SK-N-MC (cell line): ENCODE results near the gene SPRY1.

Source experiments
- DNase-seq: peaks from one replicate; pipeline ENCODE4 v3.0.0-alpha.2; 2011; ENCODE audit warnings: low read depth, low spot score
- H3K27ac ChIP-seq: fragments of 200-600 bp; sonication (generic); 2 replicates; pipeline ENCODE4 v1.5.1; 2016; ENCODE audit warnings: mixed run types
- H3K36me3 ChIP-seq: fragments of 200-600 bp; sonication (generic); 2 replicates; pipeline ENCODE4 v1.6.1; 2017; ENCODE audit warnings: antibody characterized with exemption, low read length, mixed read lengths; ENCODE audit not compliant: insufficient read depth
- H3K4me3 ChIP-seq: fragments of 200-600 bp; sonication (generic); 2 replicates; pipeline ENCODE4 v1.5.1; 2016
- H3K9ac ChIP-seq: fragments of 200-600 bp; sonication (generic); 2 replicates; pipeline ENCODE4 v1.8.0; 2017; ENCODE audit warnings: mixed run types, mixed read lengths; ENCODE audit not compliant: insufficient read length
- H3K9me3 ChIP-seq: fragments of 200-600 bp; sonication (generic); 2 replicates; pipeline ENCODE4 v1.6.1; 2017; ENCODE audit warnings: low read depth, mild to moderate bottlenecking, antibody characterized with exemption, low read length, moderate library complexity, mixed read lengths
- EZH2 ChIP-seq: fragments of 200-600 bp; sonication (generic); IDR thresholded peaks from one replicate; pipeline ENCODE4 v1.6.1; 2017; ENCODE audit warnings: antibody characterized with exemption
- FOXP2 ChIP-seq: optimal IDR thresholded peaks from 2 replicates; pipeline ENCODE3; 2011; ENCODE audit warnings: mild to moderate bottlenecking, moderate library complexity; ENCODE audit not compliant: insufficient read depth; ENCODE audit errors: extremely low read length, control extremely low read depth
- POLR2AphosphoS5 ChIP-seq: IDR thresholded peaks from 2 replicates; pipeline ENCODE4 v1.6.1; 2012; ENCODE audit warnings: mild to moderate bottlenecking, low read depth, low read length, borderline replicate concordance

Gene SPRY1

GRCh38 chr4:123438031-123438430 lies 41.4 kb downstream of the SPRY1 start:
- TF ChIP-seq FOXP2 (no peak), POLR2AphosphoS5 (no peak), EZH2 (no peak)
- no peak for DNase-seq
- H3K27ac ChIP-seq: no peak overlapping the region
- no peak overlapping the region for H3K4me3 ChIP-seq
- no peak overlapping the region for H3K9ac ChIP-seq
- no peaks in the 10 kb centered on the region; the same call in 1 of the 2 replicates for H3K9me3 ChIP-seq
- H3K36me3 ChIP-seq: no peaks in the 10 kb centered on the region

DNA sequence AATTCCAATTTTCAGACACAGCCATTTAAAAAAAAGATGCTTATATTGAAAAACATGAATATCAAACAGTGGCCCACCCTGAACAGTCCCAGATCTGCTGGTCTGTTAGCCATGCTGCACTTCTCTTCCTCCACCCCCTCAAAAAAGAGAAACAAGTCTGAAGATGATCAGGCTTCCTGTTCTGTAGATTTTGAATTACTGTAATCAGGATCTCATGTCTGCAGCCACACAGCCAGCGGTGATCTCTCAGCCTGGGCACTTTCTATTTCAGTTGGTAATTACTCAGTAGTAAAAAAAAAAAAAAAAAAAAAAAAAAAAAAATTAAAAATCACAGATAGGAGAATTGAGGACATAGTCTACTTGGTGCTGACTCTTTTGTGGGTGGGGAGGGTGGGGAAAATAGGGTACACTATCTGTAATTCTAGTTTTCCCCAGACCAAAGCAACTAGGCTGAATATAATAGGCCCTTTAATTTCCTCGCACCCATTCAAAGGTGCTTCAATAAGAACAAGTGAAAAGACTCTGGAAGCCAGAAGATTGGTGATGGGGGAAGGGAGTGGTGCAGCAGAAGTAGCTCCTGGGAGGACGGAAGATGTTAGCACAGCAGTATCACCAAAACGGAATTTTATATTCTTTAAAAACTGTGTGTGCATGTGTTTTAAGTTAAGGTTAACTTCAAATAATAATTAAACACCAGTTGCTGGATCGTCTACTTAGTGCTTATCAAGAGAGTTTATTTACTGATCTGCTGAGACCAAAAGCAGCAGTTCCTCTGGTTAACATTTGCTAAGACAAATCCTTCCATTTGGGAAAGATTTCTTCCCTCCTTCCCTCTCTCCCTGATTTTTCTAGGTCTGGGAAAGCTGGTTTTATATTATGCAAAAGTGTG lies 47.0 kb downstream of the SPRY1 start:
- H3K9ac ChIP-seq: no peak overlapping the region

GRCh38 chr4:123444290-123444731 lies 47.7 kb downstream of the SPRY1 start:
- TF ChIP-seq EZH2 (no peak), POLR2AphosphoS5 (no peak), FOXP2 (no peak)
- Histone ChIP-seq H3K9ac (no peak overlapping the region), H3K9me3 (no peaks in the 10 kb centered on the region; the same call in 1 of the 2 replicates), H3K27ac (peak overlapping the region; percentile 50; the same call in 1 of the 2 replicates), H3K4me3 (no peak overlapping the region), H3K36me3 (no peaks in the 10 kb centered on the region)
- DNase-seq: no peak

More for the DNA sequence above, 47.0 kb downstream of the SPRY1 start:
- Histone ChIP-seq H3K27ac (peak overlapping the region; percentile 50; the same call in 1 of the 2 replicates), H3K36me3 (no peaks in the 10 kb centered on the region), H3K9me3 (no peaks in the 10 kb centered on the region; the same call in 1 of the 2 replicates), H3K4me3 (no peak overlapping the region)
- DNase-seq: no peak
- TF ChIP-seq FOXP2 (no peak), POLR2AphosphoS5 (no peak), EZH2 (no peak)

GRCh38 chr4:123446865-123447474 lies 50.4 kb downstream of the SPRY1 start:
- DNase-seq: no peak
- H3K27ac ChIP-seq: no peak overlapping the region
- no peak for TF ChIP-seq POLR2AphosphoS5
- TF ChIP-seq FOXP2: no peak
- no peak for TF ChIP-seq EZH2

GRCh38 chr4:123449362-123449761 lies 52.8 kb downstream of the SPRY1 start:
- TF ChIP-seq FOXP2: no peak
- TF ChIP-seq EZH2: no peak
- no peak for TF ChIP-seq POLR2AphosphoS5
- Histone ChIP-seq H3K4me3 (no peak overlapping the region), H3K9ac (no peak overlapping the region), H3K36me3 (no peaks in the 10 kb centered on the region), H3K27ac (no peak overlapping the region), H3K9me3 (no peaks in the 10 kb centered on the region)
- no peak for DNase-seq

More at GRCh38 chr4:123446865-123447474, 50.4 kb downstream of the SPRY1 start:
- Histone ChIP-seq H3K36me3 (no peaks in the 10 kb centered on the region), H3K9me3 (no peaks in the 10 kb centered on the region), H3K9ac (no peak overlapping the region), H3K4me3 (no peak overlapping the region)

GRCh38 chr4:123449780-123450179 lies 53.2 kb downstream of the SPRY1 start:
- no peak for DNase-seq
- Histone ChIP-seq H3K9me3 (no peaks in the 10 kb centered on the region), H3K9ac (no peak overlapping the region), H3K4me3 (no peak overlapping the region), H3K36me3 (no peaks in the 10 kb centered on the region), H3K27ac (no peak overlapping the region)
- TF ChIP-seq FOXP2 (no peak), POLR2AphosphoS5 (no peak), EZH2 (no peak)

DNA sequence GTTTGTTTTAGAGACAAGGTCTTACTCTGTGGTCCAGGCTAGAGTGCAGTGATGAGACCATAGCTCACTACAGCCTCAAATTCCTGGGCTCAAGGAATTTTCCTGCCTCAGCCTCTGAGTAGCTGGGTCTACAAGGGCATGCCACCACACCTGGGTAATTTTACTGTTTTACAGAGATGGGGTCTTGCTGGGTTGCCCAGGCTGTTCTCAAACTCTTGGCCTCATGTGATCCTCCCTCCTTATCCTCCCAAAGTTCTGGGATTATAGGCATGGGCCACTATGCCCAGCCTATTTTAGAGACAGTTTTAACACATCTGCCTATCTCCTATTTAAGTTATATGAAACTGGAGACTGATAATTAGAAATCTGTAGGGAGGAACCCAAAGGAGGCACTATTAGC lies 53.8 kb downstream of the SPRY1 start:
- Histone ChIP-seq H3K27ac (no peak overlapping the region), H3K36me3 (no peaks in the 10 kb centered on the region), H3K9ac (no peak overlapping the region), H3K4me3 (no peak overlapping the region), H3K9me3 (no peaks in the 10 kb centered on the region)
- no peak for DNase-seq
- TF ChIP-seq EZH2 (no peak), POLR2AphosphoS5 (no peak), FOXP2 (no peak)

DNA sequence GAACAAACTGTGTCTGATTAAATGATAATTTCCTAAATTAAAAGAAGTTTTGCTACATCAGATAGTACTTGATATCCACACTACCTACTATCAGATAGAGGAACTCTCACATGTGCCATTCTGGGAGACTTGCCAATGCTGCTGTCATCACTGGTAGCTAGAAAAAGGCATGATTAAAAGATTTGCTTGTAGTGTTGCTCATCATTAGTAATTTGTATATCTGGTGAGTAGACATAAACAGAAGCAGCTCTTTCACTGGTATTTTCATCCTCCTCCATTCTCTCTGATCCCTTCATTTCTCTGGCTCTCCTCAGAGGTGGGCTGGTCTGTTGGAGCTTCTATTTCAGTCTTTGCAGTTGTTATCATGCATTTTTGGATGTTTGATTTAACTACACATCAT lies 56.0 kb downstream of the SPRY1 start:
- no peaks in the 10 kb centered on the region for H3K9me3 ChIP-seq
- no peak for DNase-seq
- H3K27ac ChIP-seq: no peak overlapping the region
- no peak overlapping the region for H3K4me3 ChIP-seq
- no peak overlapping the region for H3K9ac ChIP-seq
- H3K36me3 ChIP-seq: no peaks in the 10 kb centered on the region
- TF ChIP-seq FOXP2 (peak; percentile 31), EZH2 (no peak)
